Mucosa of descending colon (tissue), 3 donors: ENCODE results near the gene SCAMP1. TPM values are rescaled to one million over a fixed set of nuclear protein-coding genes. Genes with fewer than 3 reads are reported as not detected.
A peak's percentile ranks its signal among the peaks of the same experiment; 100 is the strongest.

ENCODE experiments used
- ATAC-seq: fragments of 200-7000 bp; cut with Tn5 transposase; one replicate; pipeline ENCODE4 v1.9.1; 2020; ENCODE audit warnings: mild to moderate bottlenecking, moderate library complexity
- DNase-seq, 3 donors: peaks; one replicate each; pipeline ENCODE4 v3.0.0-alpha.2; 2020
- H3K36me3 ChIP-seq: fragments of 200-600 bp; one replicate; pipeline ENCODE4 v1.8.0; 2021; ENCODE audit warnings: low read depth, mild to moderate bottlenecking
- H3K4me1 ChIP-seq: fragments of 200-600 bp; one replicate; pipeline ENCODE4 v1.8.0; 2021; ENCODE audit warnings: low read depth, mild to moderate bottlenecking
- H3K4me3 ChIP-seq: fragments of 200-600 bp; one replicate; pipeline ENCODE4 v1.8.0; 2021; ENCODE audit warnings: mild to moderate bottlenecking
- H3K9me3 ChIP-seq: fragments of 200-600 bp; one replicate; pipeline ENCODE4 v1.8.0; 2021; ENCODE audit warnings: mild to moderate bottlenecking
- CTCF ChIP-seq: fragments of 200-600 bp; IDR thresholded peaks from one replicate; pipeline ENCODE4 v1.8.0; 2022; ENCODE audit warnings: antibody characterized with exemption, mild to moderate bottlenecking
- intact Hi-C, 2 donors: fragments of 100-400 bp; cut with DNase I in 1 of 2; cut with micrococcal nuclease in 1 of 2; formaldehyde crosslinking; loops; one replicate each; pipeline versions ENCODE4 v1.11.0 to v1.11.1; 2022; cut with DNase I, micrococcal nuclease
- total RNA-seq, 3 donors: library from RNA; stranded (reverse); fragmentation: NEBNext Ultra II Directional in 2 of 3; extraction: Animal tissue kit (Norgen Biotek cat#: 25700) in 2 of 3; gene quantifications; one replicate each; pipeline versions ENCODE4 v1.2.1 to v1.2.4, GENCODE V29; 2021 to 2023
- donor health status: DM: no; HTN: no; CAD: no; lungs with moderate emphysema.
- donor health status: DM: no; HTN: no; CAD: no.
- donor health status: DM: no; HTN: yes; CAD: no.

The SCAMP1 gene
- total RNA-seq, 3 donors from 2014 or later, result 23.5 to 41.7 (median 36.1) TPM

- Histone ChIP-seq H3K4me1 (peaks cover 14% of the 10 kb centered on the region), H3K4me3 (no peak overlapping the region), H3K9me3 (no peaks in the 10 kb centered on the region), H3K36me3 (no peaks in the 10 kb centered on the region)
- peak; percentile 10 for ATAC-seq
- peak in 1 of 3 donors; percentile 34 for DNase-seq
- intact Hi-C loops, result no loop called here
- no peak for TF ChIP-seq CTCF
Observed at GRCh38 chr5:78511121-78511906, 150.9 kb downstream of the SCAMP1 start.

GRCh38 chr5:78512435-78512834 is 152.0 kb downstream of the SCAMP1 start:
- Histone ChIP-seq H3K9me3 (no peaks in the 10 kb centered on the region), H3K4me1 (peaks cover 14% of the 10 kb centered on the region), H3K4me3 (no peak overlapping the region), H3K36me3 (no peaks in the 10 kb centered on the region)
- DNase-seq, result no peak
- no peak for ATAC-seq
- intact Hi-C loops, result no loop called here
- no peak for TF ChIP-seq CTCF

GRCh38 chr5:78513441-78513840 is 153.0 kb downstream of the SCAMP1 start:
- DNase-seq (no peak), ATAC-seq (no peak)
- no peaks in the 10 kb centered on the region for H3K36me3 ChIP-seq
- H3K9me3 ChIP-seq, result no peaks in the 10 kb centered on the region
- peaks cover 14% of the 10 kb centered on the region for H3K4me1 ChIP-seq
- intact Hi-C loops, result no loop called here
- TF ChIP-seq CTCF, result no peak
- no peak overlapping the region for H3K4me3 ChIP-seq

GRCh38 chr5:78514427-78515330 is 154.3 kb downstream of the SCAMP1 start:
- Histone ChIP-seq H3K9me3 (no peaks in the 10 kb centered on the region), H3K4me3 (no peak overlapping the region), H3K36me3 (no peaks in the 10 kb centered on the region), H3K4me1 (peaks cover 15% of the 10 kb centered on the region)
- ATAC-seq (no peak), DNase-seq (no peak)
- TF ChIP-seq CTCF, result no peak
- intact Hi-C loops, result no loop called here

GRCh38 chr5:78515670-78516069 is 155.3 kb downstream of the SCAMP1 start:
- intact Hi-C loops, result no loop called here
- ATAC-seq (no peak), DNase-seq (no peak)
- Histone ChIP-seq H3K4me1 (peaks cover 7% of the 10 kb centered on the region), H3K36me3 (no peaks in the 10 kb centered on the region), H3K4me3 (no peak overlapping the region), H3K9me3 (no peaks in the 10 kb centered on the region)
- TF ChIP-seq CTCF, result no peak
